IPS-18a (cell line): ENCODE measurements around the gene SPHK2.
A peak's percentile ranks its signal among the peaks of the same experiment; 100 is the strongest.
"Not testable (repeated sequence)": the region's sequence is repeated elsewhere in the genome, so short reads cannot be mapped to it uniquely, and the experiment has no call there.

Source experiments
- H3K27ac ChIP-seq: one replicate; pipeline ENCODE4 v1.5.1; 2013; ENCODE audit warnings: low read length
- H3K27me3 ChIP-seq: one replicate; pipeline ENCODE4 v1.6.1; 2013; ENCODE audit warnings: mild to moderate bottlenecking, low read length; ENCODE audit not compliant: control insufficient read depth, insufficient read depth
- H3K36me3 ChIP-seq: one replicate; pipeline ENCODE4 v1.6.1; 2013; ENCODE audit warnings: low read depth, low read length; ENCODE audit not compliant: control insufficient read depth
- H3K4me1 ChIP-seq: one replicate; pipeline ENCODE4 v1.6.1; 2013; ENCODE audit warnings: low read depth, low read length; ENCODE audit not compliant: control insufficient read depth
- H3K4me3 ChIP-seq: one replicate; pipeline ENCODE4 v1.5.1; 2013; ENCODE audit warnings: low read length
- H3K9ac ChIP-seq: one replicate; pipeline ENCODE4 v1.6.1; 2013; ENCODE audit warnings: mild to moderate bottlenecking, low read length, moderate library complexity
- H3K9me3 ChIP-seq: one replicate; pipeline ENCODE4 v1.6.1; 2013; ENCODE audit warnings: low read depth, low read length; ENCODE audit not compliant: control insufficient read depth

Gene SPHK2

GRCh38 chr19:48671446-48671995 is 52.2 kb downstream of the SPHK2 start:
- Histone ChIP-seq H3K4me3 (no peak overlapping the region), H3K27ac (no peak overlapping the region), H3K9me3 (no peaks in the 10 kb centered on the region), H3K36me3 (no peaks in the 10 kb centered on the region), H3K9ac (no peak overlapping the region), H3K4me1 (peaks cover 19% of the 10 kb centered on the region), H3K27me3 (peaks cover 12% of the 10 kb centered on the region)

GRCh38 chr19:48672994-48673393 is 53.7 kb downstream of the SPHK2 start, which contains the start of gene NTN5:
TSS of gene NTN5 (minus strand) at chr19:48673017. CDS start at chr19:48670986, 2,031 bp downstream.
- peak within 1 kb of the TSS; percentile 0 for H3K4me3 ChIP-seq
- H3K36me3 ChIP-seq = no peaks in the 10 kb centered on the region
- H3K4me1 ChIP-seq = peaks cover 19% of the 10 kb centered on the region
- no peaks in the 10 kb centered on the region for H3K9me3 ChIP-seq
- H3K9ac ChIP-seq = no peak within 1 kb of the TSS
- no peak within 1 kb of the TSS for H3K27ac ChIP-seq
- H3K27me3 ChIP-seq = peaks cover 12% of the 10 kb centered on the region

- Histone ChIP-seq H3K27ac (no peak overlapping the region), H3K36me3 (no peaks in the 10 kb centered on the region), H3K27me3 (peaks cover 12% of the 10 kb centered on the region), H3K4me1 (peaks cover 19% of the 10 kb centered on the region), H3K9ac (no peak overlapping the region), H3K4me3 (peak overlapping the region; percentile 0), H3K9me3 (no peaks in the 10 kb centered on the region)
Measured at GRCh38 chr19:48673436-48674100, 54.3 kb downstream of the SPHK2 start.

- Histone ChIP-seq H3K9ac (no peak overlapping the region), H3K4me1 (peaks cover 19% of the 10 kb centered on the region), H3K4me3 (peak overlapping the region; percentile 0), H3K36me3 (no peaks in the 10 kb centered on the region), H3K9me3 (no peaks in the 10 kb centered on the region), H3K27ac (no peak overlapping the region), H3K27me3 (peaks cover 12% of the 10 kb centered on the region)
Measured at GRCh38 chr19:48674216-48674809, 55.0 kb downstream of the SPHK2 start.

GRCh38 chr19:48674921-48675824 is 55.9 kb downstream of the SPHK2 start:
- Histone ChIP-seq H3K27me3 (peaks cover 12% of the 10 kb centered on the region), H3K36me3 (no peaks in the 10 kb centered on the region), H3K4me3 (peak overlapping the region; percentile 0), H3K9ac (no peak overlapping the region), H3K27ac (no peak overlapping the region), H3K4me1 (peaks cover 19% of the 10 kb centered on the region), H3K9me3 (no peaks in the 10 kb centered on the region)

GRCh38 chr19:48676487-48676886 is 57.2 kb downstream of the SPHK2 start:
- peaks cover 19% of the 10 kb centered on the region for H3K4me1 ChIP-seq
- no peaks in the 10 kb centered on the region for H3K36me3 ChIP-seq
- no peak overlapping the region for H3K27ac ChIP-seq
- H3K9ac ChIP-seq = no peak overlapping the region
- peaks cover 12% of the 10 kb centered on the region for H3K27me3 ChIP-seq
- H3K4me3 ChIP-seq = no peak overlapping the region
- H3K9me3 ChIP-seq = no peaks in the 10 kb centered on the region

GRCh38 chr19:48676887-48677286 is 57.6 kb downstream of the SPHK2 start:
- no peak overlapping the region for H3K9ac ChIP-seq
- H3K27ac ChIP-seq = no peak overlapping the region
- H3K4me3 ChIP-seq = no peak overlapping the region
- H3K36me3 ChIP-seq = no peaks in the 10 kb centered on the region
- no peaks in the 10 kb centered on the region for H3K9me3 ChIP-seq
- peaks cover 12% of the 10 kb centered on the region for H3K27me3 ChIP-seq
- H3K4me1 ChIP-seq = peaks cover 19% of the 10 kb centered on the region

GRCh38 chr19:48678201-48678600 is 58.9 kb downstream of the SPHK2 start:
- H3K27me3 ChIP-seq = peaks cover 12% of the 10 kb centered on the region
- H3K27ac ChIP-seq = no peak overlapping the region
- H3K9ac ChIP-seq = no peak overlapping the region
- H3K4me3 ChIP-seq = no peak overlapping the region
- no peaks in the 10 kb centered on the region for H3K9me3 ChIP-seq
- H3K4me1 ChIP-seq = peaks cover 19% of the 10 kb centered on the region
- H3K36me3 ChIP-seq = no peaks in the 10 kb centered on the region

- not testable (repeated sequence) for H3K4me3 ChIP-seq, H3K27ac ChIP-seq, H3K27me3 ChIP-seq, H3K36me3 ChIP-seq, H3K9ac ChIP-seq, H3K4me1 ChIP-seq, H3K9me3 ChIP-seq
Measured at GRCh38 chr19:48680006-48680405, 60.7 kb downstream of the SPHK2 start.
